GM12801 (cell line): ENCODE data around the gene OSBP2.

Experiments used
- TF ChIP-seq, protein P1 (sequence below): IDR thresholded peaks from one replicate; pipeline ENCODE4 v1.5.1; 2011; ENCODE audit warnings: control low read depth; ENCODE audit not compliant: insufficient read length; ENCODE audit errors: extremely low read depth

The OSBP2 gene

DNA sequence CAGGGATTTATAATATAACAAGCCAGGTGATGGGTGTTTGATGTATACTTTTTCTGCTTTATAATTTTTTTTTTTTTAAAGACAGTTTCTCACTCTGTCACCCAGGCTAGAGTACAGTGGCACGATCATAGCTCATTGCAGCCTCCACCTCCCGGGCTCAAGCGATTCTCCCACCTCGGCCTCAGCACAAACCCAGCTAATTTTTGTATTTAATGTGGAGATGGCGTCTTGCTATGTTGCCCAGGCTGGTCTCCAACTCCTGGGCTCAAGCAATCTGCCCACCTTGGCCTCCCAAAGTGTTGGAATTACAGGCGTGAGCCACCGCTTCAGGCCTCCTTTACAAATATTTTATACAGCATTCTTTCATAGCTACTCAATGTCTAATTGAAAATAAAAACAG is 225.3 kb downstream of the OSBP2 start:
- TF ChIP-seq, protein P1, sequence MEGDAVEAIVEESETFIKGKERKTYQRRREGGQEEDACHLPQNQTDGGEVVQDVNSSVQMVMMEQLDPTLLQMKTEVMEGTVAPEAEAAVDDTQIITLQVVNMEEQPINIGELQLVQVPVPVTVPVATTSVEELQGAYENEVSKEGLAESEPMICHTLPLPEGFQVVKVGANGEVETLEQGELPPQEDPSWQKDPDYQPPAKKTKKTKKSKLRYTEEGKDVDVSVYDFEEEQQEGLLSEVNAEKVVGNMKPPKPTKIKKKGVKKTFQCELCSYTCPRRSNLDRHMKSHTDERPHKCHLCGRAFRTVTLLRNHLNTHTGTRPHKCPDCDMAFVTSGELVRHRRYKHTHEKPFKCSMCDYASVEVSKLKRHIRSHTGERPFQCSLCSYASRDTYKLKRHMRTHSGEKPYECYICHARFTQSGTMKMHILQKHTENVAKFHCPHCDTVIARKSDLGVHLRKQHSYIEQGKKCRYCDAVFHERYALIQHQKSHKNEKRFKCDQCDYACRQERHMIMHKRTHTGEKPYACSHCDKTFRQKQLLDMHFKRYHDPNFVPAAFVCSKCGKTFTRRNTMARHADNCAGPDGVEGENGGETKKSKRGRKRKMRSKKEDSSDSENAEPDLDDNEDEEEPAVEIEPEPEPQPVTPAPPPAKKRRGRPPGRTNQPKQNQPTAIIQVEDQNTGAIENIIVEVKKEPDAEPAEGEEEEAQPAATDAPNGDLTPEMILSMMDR = no peak

DNA sequence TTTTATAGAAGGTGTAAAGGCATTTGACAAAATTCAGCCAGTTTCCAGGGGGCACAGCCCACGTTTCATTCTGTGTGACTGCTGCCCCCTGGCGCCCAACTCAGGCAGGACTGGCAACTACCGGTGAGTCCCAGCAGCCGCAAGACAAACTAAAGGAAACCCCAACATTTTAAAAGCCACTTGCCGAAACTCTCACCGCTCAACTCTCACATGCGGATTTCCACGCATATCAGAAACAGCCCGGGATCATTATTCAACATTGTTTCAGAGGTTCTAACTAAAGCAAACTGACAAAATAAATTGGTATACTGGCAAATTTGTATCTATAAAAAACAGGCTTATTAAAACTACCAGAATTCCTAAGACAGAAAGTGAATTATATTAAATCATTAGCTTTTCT is 225.7 kb downstream of the OSBP2 start:
- TF ChIP-seq, protein P1 = no peak

DNA sequence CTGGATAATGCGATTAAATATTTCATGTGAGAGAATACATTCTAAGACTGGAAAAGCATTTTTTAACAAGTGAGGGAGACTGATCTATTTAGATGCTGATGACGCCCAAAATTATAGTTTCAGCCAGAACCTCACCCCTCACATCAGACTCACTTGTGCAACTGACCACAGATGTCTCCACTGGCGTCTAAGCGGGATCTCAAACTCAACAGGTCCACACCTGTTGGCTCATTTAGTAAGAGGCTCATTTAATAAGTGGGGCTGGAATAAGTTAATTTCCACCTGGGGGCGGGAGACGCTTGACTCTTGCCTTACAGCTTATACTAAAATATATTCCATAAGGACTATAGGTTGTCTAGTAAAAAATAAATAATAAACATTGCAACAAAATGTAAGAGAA is 226.4 kb downstream of the OSBP2 start:
- TF ChIP-seq, protein P1 = no peak

DNA sequence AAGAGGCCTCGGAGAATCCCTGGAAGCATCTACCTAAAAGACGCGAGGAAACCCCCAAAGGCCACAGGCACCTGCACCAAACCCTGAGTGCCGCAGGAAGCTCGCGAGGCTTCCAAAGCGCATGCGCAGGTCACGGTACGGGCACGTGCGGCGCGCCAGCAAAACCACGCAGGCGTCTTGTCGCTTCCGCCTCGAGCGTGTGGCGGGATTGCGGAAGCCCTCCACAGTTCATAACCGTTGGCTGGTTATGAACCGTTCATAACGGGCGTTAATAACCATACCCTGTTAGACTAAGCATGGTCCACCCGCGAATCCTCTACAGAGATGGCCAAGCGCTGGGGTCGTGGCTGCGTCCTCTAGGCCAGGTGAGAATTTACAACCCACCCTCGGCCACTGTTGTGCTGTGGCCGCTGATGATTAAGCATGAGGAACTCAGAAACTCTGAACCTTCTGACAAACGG is 227.5 kb downstream of the OSBP2 start:
- TF ChIP-seq, protein P1 = no peak

DNA sequence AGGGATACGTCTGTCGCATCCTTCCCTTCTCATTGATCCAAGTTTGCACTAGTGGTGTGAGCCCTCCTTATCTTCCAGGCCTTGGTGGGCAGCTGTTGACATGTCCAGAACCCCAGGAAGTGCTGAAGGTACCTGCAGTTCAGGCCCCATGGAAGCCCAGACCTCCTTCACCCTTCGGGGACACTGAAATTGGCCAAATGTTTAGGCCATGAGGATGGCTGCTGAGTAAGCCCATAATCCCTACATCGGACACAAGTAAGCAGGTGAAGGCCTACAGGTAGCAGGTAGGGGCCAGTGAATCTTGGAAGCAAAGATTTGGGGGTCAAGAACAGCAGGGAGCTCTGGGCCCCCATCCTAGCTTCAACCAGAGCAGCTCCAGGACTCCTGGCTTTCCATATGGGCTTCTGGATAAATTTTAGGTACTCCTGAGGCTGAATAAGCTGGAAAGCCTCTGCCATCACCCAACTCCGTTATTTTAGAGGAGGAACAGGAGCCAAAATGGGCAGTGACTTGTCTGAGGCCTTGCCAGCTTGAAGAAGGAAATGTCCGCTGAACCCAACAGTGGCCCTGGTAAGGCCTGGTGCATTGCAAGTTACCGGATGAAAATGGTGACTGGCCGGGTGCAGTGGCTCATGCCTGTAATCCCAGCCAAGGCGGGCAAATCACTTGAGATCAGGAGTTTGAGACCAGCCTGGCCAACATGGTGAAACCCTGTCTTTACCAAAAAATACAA is 228.7 kb downstream of the OSBP2 start:
- TF ChIP-seq, protein P1 = no peak

- TF ChIP-seq, protein P1 = no peak
Measured at GRCh38 chr22:30925667-30926066, 231.0 kb downstream of the OSBP2 start.

- TF ChIP-seq, protein P1 = no peak
Measured at GRCh38 chr22:30926706-30927105, 232.0 kb downstream of the OSBP2 start.

GRCh38 chr22:30927806-30928205 is 233.1 kb downstream of the OSBP2 start:
- TF ChIP-seq, protein P1 = no peak
